Stimulated activated CD8-positive, alpha-beta memory T cell treated with anti-CD3 and anti-CD28 coated beads, Interleukin-15, amount 100 ng/mL, for 48 hours (primary cell): ENCODE data around the gene TSN.

Source experiments
- DNase-seq, 2 donors: peaks; one replicate each; pipeline ENCODE4 v3.0.0-alpha.2; 2020; ENCODE audit warnings: low read depth in 2 of 2

The TSN gene

DNA sequence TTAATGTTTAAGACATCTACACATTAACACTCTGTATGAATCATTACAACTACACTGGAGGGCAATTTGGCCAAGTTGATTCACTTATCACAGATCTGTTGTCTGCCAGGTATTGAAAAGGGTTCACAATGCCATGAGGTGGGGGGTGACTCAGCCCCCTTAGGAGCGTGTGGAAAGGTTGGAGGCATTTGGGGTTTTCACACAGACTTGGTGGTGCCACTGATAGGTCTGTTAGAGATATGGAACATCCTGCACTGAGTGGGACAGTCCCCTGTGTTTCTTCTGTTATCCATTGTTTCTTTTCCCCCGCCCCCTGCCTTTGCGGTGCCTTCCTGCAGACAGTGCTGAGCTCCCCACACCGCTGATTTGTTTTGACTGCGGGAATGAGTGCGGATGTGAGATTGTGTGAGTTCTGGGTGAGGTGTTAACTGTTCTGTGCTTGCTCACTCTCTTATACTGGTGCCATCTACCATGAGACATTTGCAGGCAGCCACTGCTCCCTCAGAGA lies 9.3 kb upstream of the TSN start:
- peak; percentile 37 to 61 for DNase-seq

GRCh38 chr2:121748202-121748601 lies 7.2 kb upstream of the TSN start:
- no peak for DNase-seq

DNA sequence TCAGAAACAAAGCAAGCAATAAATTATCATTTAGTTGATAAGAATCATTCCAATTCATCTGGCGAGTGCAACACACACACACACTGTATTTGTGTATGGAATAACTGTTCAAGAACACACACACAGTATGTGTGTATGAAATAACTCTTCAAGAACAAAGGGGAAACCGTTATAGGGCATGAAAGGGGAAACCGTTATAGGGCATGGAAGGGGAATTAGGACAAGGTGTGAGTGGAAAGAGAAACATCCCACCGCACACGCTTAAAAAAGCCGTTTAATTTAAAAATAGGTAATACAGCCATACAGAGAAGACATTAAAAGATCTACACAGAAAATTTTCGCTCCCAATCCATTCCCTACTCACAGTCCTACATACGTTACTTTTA lies 607 bp upstream of the TSN start:
- no peak for DNase-seq

DNA sequence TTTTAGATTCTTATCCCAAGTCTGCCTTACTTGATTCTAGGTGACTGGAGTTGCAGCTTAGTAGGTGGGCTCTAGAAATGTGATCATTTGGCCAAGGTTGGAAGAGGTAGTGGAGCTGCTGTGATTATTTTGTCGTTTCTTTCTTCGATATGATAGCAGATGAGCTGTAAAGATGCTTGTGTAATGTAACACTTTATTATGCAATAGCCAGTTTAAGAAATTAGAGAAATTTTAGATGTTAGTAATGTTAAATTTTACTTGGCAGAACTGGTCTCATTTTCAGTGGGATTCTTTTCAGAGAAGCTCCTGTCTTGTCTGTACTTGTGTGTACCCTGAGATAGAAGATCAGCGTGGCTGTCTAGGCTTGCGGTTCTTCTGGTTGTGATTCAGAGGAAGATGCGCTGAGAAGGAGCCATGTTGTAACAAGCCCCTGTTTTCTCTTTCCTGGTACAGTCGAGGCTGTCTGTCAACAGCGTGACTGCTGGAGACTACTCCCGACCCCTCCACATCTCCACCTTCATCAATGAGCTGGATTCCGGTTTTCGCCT lies 9.3 kb downstream of the TSN start:
- DNase-seq, result no peak

- no peak for DNase-seq
Measured at GRCh38 chr2:121766624-121767023, 11.2 kb downstream of the TSN start.

DNA sequence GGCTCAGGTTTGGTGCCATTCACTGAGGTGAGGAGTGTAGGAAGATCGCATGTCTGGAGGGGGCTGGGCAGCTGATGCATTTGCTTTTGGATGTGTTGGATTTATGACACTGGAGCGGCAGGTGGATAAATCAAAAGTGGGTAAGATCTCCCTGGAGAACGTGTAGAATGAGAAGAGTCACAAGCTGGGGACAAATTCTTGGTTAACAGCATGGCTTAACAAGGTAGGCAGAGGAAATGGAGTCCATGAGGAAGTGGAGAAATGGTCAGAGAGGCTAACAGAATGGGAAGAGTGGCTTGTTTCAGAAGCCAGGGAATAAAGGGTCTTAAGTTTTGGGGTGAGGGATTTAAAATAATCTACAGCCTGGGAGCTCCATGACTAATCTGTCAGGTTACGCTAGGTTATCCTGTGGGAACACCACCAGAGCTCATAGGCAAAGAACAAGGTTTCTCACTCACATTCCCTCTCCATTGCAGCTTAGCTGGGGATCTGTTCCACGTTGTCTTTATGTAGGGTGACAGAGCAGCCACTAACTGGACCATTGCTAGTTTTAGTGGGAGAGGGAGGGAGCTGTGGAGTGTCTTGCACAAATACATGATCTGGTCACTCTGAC lies 12.8 kb downstream of the TSN start:
- DNase-seq, result no peak

- DNase-seq, result no peak
Measured at GRCh38 chr2:121771976-121772742, 16.7 kb downstream of the TSN start.

- no peak for DNase-seq
Measured at GRCh38 chr2:121774235-121774634, 18.8 kb downstream of the TSN start.

DNA sequence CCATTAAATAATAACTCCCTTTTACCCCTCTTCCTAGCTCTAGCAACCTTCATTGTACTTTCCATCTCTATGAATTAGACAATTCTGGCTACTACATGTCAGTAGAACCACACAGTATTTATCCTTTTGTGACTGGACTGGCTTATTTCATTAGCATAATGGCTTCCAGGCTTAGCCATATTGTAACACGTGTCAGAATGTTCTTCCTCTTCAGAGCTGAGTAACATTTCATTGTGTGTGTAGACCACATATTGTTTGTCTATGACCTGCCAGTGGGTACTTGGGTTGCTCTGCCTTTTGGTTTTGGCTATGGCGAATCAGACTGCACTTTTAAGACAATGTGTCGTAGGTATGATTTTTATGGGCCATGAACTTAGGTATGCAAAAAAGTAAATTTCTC lies 20.9 kb downstream of the TSN start:
- no peak for DNase-seq

DNA sequence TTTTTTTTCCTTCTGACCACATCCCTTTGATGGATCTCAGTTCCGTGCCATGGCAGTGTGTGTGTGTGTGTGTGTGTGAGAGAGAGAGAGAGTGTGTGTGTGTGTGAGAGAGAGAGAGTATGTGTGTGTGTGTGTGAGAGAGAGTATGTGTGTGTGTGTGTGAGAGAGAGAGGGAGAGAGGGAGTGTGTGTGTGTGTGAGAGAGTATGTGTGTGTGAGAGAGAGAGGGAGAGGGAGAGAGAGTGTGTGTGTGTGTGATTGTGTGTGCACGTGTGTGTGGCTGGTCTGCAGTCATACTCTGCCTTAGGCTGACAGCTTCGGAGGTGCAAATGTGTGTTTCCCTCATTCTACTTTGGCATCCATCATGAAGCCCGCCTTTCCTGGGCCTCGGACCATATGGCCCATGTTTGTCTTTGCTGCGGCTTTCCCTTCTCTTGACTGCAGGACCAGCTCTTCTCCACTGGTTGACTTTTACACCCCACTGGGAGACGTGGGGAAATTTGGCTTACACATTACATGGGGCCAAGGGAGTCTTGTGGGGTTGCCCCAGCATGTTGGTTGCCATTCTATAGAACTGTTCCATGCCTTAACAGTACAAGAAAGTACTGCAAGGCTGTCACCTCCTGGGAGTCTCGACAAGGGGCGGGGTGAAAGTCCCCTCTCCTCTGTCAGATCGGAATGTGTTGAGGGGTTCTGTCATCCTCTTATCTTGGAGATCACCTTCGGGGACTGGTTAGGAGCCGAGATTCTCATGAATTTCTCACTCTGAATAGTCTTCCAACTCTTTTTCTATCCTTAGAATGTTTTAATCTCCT lies 21.6 kb downstream of the TSN start:
- no peak for DNase-seq

GRCh38 chr2:121777699-121778058 lies 22.2 kb downstream of the TSN start:
- no peak for DNase-seq

- DNase-seq, result no peak
Measured at GRCh38 chr2:121778741-121779487, 23.5 kb downstream of the TSN start.

- DNase-seq, result no peak
Measured at GRCh38 chr2:121783180-121783579, 27.7 kb downstream of the TSN start.

DNA sequence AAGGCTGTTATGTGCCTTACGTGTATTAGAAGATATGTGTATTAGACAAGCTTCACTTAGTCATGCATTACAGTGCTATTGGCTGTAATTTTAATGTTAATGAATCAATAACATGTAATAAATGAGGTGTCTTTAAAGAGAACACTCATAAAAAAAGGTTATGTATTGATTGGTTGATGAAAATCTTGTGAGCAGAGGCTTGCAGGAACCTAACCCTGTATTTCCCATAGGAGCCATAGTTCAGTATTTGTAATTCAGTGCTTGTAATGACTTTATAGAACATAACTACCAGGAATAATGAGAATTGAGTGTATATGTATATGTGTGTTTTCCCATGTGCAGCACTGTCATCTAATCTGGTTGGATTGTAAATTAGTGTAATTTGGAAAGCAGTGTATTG lies 33.2 kb downstream of the TSN start:
- no peak for DNase-seq

DNA sequence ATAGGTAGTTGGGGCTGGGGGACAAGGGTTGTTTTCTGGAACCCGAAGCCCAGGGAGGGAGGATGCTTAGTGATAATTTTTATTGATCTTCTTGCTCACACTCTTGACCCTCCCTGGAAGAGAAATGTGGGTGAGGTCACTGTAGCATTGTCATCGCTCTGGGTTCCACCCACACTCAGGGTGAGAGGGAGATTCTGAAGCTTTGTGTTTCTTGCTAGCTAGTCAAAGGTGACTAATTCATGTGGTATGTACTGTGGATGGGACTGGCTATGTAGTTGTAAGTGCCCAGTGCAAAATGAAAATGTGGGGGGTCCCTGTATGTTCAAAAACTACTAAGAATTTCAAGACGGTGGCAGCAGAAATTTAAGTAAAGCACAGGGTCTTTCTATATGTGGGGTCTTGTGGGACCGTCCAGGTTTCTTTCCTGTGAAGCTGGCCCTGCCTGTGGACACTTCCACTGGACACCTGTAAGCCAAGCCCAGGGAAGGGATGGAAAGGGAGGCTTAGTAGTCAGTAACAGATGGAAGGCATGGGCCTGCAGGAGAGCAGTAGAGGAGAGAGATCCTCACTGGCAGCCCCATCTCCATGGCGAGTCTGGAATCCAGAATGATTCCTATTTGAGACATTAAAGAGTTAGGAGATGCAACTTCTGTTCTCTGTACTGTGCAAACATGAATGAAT lies 35.0 kb downstream of the TSN start:
- no peak for DNase-seq

DNA sequence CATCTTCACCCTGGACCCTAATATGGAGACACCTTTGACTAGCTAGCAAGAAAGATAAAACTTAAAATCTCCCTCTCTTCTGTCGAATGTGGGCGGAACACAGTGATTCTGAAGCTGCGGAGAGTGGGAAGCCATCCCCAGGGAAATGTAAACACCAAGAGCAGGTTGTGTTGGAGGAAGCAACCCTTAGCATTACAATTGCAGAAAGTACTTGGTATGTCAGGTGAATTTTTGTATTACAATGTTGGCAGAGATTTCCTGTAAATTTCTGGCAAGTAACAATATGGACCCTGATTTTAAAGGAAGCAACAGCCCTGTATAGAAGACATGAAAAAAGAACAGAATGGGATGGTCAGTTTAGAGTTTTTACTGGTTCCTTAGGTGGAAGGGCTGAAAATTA lies 35.8 kb downstream of the TSN start:
- no peak for DNase-seq

DNA sequence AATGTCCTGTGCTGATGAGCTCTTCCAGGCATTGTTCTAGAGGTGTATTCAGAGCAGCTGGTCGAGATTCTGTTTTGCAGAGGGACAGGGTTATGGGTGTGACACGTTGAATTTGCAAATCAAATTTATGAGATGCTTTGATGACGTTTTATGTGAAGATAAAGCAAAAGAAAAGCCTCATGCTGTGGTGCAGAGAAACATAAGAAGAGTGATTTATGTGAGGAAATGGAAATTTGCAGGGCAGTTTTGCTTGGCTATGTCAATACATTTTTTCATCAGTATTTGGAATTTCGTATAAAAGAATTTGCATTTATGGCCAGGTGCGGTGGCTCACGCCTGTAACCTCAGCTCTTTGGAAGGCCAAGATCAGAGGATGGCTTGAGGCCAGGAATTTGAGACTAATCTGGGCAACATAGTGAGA lies 36.4 kb downstream of the TSN start:
- DNase-seq, result no peak

DNA sequence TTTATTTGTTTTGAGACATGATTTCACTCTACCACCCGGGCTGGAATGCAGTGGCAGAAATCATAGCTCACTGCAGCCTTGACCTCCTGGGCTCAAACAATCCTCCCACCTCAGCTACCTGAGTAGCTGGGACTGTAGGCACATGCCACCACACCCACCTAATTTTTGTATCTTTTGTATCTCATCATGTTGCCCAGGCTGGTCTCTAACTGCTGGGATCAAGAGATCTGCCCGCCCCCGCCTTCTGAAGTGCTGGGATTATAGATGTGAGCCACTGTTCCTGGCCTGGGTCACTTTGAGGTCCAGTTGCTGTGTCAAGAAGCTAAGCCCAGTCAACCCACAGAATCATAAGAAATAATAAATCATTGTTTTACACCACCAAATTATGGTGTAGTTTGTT lies 38.4 kb downstream of the TSN start:
- no peak for DNase-seq

DNA sequence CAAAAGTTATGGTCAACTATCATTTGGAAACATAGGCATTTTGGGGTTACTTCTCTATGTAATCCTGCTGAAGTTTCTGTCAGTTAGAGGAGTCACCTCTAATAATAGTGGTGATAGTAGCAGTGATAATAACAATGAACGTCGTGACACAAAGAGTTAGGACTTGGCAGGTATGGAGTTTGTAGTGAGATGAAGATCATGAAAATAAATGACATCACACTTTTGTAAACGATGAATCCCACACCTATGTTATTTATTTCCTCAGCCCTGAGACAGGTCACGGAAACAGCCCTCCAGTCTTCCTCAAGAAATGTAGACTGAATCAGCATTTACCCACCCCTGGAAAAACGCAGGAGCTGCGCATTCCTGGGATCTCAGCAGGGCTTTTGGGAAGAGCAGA lies 38.8 kb downstream of the TSN start:
- DNase-seq, result no peak

DNA sequence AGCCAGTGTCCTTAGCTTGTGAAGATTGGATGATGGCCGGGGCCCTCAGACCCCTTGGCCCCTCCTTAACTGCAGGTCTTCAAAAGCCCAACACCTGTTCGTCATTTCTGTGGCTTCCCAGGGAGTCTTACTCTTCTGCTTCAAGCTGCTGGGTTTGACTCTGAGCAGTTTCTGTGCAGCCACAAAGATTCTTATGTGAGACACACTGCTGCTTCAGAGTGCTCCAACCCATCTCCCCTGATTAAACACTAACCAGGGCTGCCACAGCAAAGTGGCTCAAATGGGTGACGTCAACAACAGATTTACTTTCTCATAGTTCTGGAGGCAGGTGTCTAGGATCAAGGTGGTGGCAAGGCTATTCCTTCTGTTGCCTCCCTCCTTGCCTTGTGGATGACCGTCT lies 40.8 kb downstream of the TSN start:
- DNase-seq, result no peak

- DNase-seq, result no peak
Measured at GRCh38 chr2:121798617-121799016, 43.2 kb downstream of the TSN start.
